NCI-H345 (cell line): ENCODE results near the gene CORO1C.
"Not testable (repeated sequence)": the region's sequence is repeated elsewhere in the genome, so short reads cannot be mapped to it uniquely, and the experiment has no call there.

Experiments used
- DNase-seq: peaks from one replicate; lab custom pipeline; 2025; lab: John Stamatoyannopoulos, UW

The CORO1C gene

GRCh38 chr12:108753976-108754375 lies 22.7 kb upstream of the CORO1C start:
- DNase-seq = no peak

- no peak for DNase-seq
Measured at GRCh38 chr12:108752387-108752786, 21.1 kb upstream of the CORO1C start.

- DNase-seq = no peak
Measured at GRCh38 chr12:108751821-108752220, 20.5 kb upstream of the CORO1C start.

- DNase-seq = not testable (repeated sequence)
Measured at GRCh38 chr12:108751003-108751402, 19.7 kb upstream of the CORO1C start.

- DNase-seq = no peak
Measured at GRCh38 chr12:108750526-108750925, 19.2 kb upstream of the CORO1C start.

GRCh38 chr12:108747563-108747962 lies 16.2 kb upstream of the CORO1C start:
- no peak for DNase-seq

- DNase-seq = no peak
Measured at GRCh38 chr12:108745641-108746040, 14.3 kb upstream of the CORO1C start.

GRCh38 chr12:108744021-108744897 lies 12.9 kb upstream of the CORO1C start:
- DNase-seq = no peak

- no peak for DNase-seq
Measured at GRCh38 chr12:108738170-108738569, 6.9 kb upstream of the CORO1C start.

GRCh38 chr12:108735855-108736254 lies 4.5 kb upstream of the CORO1C start:
- no peak for DNase-seq

- no peak for DNase-seq
Measured at GRCh38 chr12:108734200-108734906, 3.0 kb upstream of the CORO1C start.

GRCh38 chr12:108733230-108733531 lies 1.9 kb upstream of the CORO1C start:
- DNase-seq = not testable (repeated sequence)

GRCh38 chr12:108732489-108733229 lies 1.3 kb upstream of the CORO1C start:
- DNase-seq = no peak

- DNase-seq = peak; percentile 95
Measured at GRCh38 chr12:108731866-108732461, 646 bp upstream of the CORO1C start.

- peak; percentile 79 for DNase-seq
Measured at GRCh38 chr12:108730365-108731104, 783 bp downstream of the CORO1C start.

- peak; percentile 12 for DNase-seq
Measured at GRCh38 chr12:108729612-108730364, 1.5 kb downstream of the CORO1C start.

GRCh38 chr12:108728820-108729611 lies 2.3 kb downstream of the CORO1C start:
- DNase-seq = no peak

- DNase-seq = no peak
Measured at GRCh38 chr12:108727868-108728735, 3.2 kb downstream of the CORO1C start.

GRCh38 chr12:108727161-108727560 lies 4.2 kb downstream of the CORO1C start:
- no peak for DNase-seq
